Colon (tissue), 2 donors: ENCODE data around the gene NGFR.
"Not testable (repeated sequence)": the region's sequence is repeated elsewhere in the genome, so short reads cannot be mapped to it uniquely, and the experiment has no call there.

Experiments used
- FAIRE-seq: peaks from 2 replicates; lab custom pipeline; 2012; peaks lifted over from hg19 to GRCh38; lab: Jason Lieb, UNC
- donor health status: control.
- donor health status: control.

Gene NGFR

DNA sequence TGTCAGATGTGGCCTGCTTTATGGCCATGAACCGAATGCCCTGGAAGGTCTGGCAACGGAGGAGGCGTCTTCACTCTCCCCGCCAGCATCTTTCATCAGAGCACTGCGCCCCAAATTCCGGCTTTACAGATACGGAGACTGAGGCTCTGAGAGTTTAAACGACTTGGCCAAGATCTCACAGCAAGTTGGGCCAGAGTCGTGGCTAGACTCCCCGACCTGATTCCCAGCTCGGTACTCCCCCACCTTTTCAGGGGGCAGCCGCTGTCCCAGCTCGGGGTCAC, 1.7 kb downstream of the NGFR start:
- FAIRE-seq = no peak

DNA sequence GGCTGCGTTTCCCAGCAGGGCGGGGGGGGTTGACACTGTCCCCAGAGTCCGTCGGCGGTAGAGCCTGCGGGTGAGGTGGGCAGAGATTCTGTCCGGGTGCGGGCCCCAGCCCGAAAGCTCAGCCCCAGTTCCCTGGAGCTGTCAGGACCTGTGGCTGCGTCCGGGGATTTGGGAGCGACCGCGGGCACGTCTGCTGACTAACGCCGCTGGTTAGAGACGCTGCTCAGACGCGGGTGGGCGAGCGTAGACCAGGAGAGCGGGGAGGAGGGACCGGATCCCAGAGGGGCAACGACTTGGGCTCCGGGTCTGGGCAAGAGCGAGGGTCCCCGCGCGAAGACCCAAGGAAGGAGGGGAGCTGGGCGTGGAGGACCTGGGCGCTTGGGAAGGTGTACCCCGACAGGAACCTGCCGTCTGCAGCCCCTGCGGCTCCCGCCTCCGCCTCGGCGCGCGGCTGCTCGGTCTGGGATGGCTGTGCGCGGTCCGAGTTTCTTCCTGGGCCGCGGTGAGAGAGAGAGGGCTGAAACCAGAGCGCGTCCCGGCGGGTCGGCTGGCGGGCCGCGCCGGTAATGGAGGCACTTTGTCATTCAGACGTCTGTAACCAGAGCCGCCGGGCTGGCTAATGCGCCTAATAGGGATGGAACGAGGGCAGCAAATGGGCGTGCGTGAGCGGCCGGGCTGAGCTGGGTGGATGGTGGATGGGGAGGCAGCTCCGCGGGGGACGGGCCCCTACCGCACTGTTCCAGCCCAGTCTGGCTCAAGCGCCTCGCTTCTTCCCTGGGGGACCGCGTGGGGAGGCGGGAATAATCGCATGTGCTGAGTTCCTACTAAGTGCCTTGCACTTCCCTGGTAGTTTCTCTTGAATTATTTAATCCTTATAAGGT, 2.3 kb downstream of the NGFR start:
- no peak for FAIRE-seq

DNA sequence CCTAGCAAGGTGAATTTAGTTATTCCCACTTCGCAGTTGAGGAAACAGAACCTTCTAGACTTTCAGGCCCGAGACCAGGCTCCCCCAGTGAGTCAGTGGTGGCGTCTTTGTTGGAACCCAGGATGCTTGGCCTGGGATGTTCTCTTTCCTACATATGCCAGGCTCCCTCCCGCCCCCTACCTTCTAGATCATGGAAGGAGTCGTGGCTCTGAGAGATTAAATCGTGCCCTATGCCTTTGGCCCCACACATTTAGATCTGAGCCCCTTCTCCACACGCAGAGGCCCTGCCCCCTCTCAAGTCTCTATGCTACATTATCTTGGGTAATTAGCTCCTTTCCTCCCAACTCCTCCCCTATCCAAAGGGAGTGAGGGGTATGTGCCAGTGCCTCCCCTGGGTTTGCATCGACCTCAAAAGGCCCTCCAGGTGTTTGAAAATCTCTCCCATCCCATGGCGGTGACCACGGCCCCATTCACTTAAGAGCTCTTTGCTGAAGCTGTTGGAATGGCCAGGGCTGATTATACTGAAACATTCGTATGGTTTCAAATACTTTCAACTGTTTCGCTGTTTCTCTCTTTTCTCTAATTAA, 3.0 kb downstream of the NGFR start:
- no peak for FAIRE-seq

DNA sequence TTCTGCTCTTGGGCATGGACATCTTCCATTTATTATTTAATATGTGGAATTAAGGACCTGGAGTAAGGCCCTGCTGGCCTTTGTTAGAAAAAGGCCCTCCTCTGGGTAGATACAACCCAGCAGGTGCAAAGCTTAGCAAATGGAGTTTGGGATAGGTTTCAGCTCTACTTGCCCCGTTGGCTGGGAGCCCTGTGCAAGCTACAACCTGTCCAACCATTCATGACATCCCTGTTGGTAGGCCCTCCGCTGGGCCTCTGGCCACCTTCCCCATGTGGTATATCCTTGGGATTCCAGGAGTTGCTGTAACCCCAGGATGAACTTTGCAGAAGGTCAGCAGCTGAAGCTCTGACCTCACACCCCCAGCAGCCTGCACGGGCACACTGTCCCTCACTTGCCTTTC, 6.4 kb downstream of the NGFR start:
- no peak for FAIRE-seq

DNA sequence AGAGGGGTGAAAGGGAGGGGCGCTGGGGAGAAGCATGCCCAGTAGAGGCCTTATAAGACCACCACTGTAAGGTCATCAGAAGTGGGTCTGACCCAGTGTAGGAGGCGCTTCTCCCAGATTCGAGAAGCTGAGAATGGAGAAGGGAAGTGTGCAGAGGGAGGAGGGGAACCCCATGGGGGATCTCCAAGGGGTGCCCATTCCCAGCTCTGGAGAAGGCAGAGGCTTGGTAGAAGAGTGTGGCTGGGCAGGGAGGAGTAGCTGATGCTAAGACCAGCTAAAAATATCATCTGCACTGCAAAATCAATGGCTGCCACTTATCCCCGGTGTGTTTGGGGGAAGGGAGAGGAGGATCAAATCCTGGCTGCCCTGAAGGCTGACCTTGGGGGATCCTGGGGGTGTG, 7.2 kb downstream of the NGFR start:
- FAIRE-seq = no peak

DNA sequence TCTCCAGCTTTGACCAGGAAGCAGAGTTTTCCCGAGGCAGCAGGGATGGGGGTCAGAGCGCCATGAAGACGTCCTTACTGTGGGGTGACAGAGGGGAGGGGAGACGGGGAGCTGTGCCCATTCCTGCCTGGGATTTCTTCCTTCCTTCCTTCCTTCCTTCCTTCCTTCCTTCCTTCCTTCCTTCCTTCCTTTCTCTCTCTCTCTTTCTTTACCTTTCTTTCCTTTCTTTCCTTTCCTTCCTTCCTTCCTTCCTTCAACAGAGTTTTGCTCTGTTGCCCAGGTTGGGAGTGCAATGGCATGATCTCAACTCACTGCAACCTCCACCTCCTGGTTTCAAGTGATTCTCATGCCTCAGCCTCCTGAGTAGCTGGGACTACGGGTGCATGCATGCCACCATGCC, 7.6 kb downstream of the NGFR start:
- FAIRE-seq = not testable (repeated sequence)

DNA sequence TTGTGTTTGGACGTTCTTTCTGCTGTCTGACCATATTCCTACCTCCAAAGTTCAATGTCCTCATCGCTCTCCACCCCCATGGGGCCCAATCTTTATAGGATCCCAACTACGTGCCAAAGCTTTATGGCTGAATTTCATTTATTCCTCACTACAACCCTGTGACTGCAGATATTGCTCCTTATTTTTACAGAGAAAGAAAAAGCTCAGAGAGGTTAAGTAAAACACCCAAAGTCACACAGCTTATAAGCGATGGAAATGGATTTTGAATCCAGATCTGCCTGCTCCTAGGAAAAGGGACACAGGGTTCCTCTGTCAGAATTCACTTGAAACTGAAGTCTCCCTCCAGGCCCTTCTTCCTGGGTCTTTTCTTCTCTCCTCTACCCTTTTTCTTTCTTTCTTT, 9.3 kb downstream of the NGFR start:
- FAIRE-seq = no peak

DNA sequence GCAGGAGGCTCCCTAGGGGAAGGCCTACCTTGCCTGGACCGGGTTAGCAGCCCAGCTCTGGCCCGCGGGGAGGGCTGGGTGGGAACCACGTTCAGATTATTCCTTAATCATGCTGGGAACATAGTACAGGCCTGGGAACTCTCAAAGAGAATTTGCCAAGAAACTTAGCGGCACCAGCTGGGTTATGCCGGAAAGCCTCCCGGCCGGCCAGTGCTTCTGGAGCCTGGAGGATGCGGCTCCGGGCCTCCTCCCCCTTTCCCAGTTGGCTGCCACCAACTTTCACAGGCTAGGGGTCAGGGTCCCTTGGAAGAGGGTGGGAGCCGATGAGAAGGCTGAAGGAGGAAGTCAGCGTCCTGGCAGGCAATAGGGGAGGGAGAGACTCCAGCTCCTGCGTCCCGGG, 10.8 kb downstream of the NGFR start:
- FAIRE-seq = no peak

DNA sequence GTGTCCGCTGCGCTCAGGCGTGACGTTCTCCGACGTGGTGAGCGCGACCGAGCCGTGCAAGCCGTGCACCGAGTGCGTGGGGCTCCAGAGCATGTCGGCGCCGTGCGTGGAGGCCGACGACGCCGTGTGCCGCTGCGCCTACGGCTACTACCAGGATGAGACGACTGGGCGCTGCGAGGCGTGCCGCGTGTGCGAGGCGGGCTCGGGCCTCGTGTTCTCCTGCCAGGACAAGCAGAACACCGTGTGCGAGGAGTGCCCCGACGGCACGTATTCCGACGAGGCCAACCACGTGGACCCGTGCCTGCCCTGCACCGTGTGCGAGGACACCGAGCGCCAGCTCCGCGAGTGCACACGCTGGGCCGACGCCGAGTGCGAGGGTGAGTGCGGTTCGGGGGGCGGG, 11.2 kb downstream of the NGFR start:
- FAIRE-seq = no peak

DNA sequence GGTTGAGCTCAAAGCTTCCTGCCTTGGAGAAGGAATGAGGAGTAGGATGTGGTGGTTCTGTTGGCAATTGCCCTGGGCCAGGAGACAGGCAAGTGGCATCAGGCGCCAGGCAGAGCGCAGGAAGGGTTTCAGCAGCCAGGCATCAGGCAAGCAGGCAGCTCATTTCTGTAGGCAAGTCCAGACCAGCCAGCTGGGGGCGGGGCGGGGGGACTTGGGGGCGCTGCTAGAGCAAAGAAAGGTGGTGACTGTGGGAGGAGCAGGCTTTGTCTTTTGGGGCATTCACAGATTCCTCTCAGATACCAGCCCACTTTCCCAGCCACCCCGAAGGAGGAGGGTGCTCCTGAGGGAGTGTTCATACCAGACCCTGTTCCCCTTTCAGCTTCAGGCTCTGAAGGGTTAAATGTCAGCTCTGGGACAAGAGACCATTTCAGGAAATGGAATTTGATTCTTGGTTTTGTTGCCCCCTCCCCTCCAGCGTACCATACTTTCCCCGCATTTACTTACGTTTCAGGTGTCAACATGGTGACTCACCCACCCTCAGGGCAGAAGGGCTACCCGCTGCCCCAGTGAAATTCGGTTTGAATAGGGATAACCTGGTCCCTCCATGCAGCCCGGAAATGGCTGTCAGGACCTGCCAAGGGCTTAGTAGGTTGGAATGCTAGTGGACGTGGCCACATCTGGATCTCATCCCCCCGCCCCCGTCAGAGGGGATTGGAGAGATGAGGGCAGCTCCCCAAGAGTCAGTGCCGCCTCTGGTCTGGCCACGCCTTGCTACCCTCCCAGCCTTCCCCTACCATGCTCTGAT, 13.2 kb downstream of the NGFR start:
- no peak for FAIRE-seq

DNA sequence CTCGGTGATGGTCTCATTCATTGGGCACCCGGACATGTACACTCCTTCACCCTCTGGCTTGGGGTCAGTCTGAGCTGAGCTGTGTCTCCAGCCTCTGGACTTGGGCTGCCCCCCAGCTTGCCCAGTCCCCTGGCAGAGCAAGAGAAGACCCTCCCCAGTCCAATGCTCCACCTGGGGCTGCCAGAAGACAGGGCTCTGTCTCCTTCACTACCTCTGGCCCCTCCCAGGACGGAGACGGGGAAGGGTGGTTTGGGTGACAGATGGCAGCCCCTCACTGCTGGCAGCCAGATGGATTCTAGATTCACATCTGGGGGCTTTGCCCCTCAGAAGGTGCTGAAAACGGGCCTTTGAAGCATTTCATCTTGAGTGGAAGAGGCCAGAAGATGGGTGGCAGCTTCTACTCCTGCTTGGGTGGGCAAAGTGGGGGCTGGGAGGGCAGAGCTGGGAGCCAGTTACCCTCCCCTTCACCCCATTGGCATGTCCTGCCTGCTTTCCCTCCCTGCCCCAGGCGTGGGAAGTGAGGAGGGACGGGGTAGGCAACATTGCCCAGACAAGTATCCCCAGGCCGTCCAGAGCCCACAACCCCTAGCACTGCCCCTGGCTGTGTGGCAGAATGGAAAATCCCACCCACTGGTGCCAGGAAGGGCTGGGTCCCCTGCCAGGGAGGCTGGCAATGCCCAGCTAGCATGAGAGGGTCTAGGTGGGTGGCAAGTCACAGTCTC, 13.9 kb downstream of the NGFR start:
- no peak for FAIRE-seq

DNA sequence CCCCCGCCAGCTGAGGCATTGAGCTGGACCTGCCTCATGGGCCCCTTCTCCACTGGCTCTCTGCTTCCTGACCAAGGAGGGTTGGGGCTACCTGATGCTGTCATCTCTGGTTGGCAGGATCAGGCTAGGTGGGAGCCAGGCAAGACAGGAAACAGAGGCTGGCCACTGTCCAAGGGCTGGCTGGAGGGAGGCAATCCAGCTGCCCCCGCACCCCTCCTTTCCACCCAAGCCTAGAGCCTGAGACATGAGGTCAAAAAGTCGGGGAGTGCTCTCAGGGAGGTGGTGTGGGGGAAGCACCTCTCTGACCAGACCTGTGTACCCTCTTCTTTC, 14.5 kb downstream of the NGFR start:
- FAIRE-seq = no peak

DNA sequence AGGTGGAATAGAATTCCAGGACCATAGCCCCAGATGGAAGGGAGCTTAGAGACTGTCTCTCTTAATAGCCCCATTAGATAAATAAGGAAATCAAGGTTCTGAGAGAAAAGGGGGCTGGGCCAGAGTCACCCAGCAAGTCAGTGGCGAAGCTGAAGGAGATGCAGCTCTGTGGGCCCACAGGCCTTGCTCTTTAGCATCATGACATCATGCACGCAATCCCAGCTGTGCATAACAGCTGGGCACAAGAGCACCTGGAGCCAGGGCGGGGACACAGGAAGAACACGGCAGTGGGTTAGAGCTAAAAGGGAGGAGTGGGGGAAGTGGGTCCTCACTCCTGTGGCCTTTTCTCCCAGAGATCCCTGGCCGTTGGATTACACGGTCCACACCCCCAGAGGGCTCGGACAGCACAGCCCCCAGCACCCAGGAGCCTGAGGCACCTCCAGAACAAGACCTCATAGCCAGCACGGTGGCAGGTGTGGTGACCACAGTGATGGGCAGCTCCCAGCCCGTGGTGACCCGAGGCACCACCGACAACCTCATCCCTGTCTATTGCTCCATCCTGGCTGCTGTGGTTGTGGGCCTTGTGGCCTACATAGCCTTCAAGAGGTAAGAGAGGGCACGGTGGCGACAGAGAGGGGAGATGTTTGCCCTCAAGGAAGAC, 15.1 kb downstream of the NGFR start:
- no peak for FAIRE-seq

DNA sequence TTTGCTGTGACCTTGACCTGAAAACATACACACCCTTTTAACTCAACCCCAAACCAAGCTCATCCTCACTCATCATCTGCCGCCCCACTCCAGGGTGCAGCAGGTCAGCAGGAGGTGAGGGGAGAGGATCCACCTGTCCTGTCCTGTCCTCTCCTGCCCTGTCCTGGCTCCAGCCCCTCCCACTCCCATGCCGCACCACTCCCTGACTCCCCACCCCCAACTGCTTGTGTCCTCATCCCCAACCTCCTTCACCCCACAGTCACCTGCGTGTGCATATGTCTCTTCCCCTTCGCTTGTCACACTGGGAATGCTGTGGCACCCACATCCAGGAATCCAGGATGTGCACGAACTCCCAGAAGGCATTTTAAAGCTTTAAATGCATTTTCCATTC, 15.6 kb downstream of the NGFR start:
- FAIRE-seq = no peak

DNA sequence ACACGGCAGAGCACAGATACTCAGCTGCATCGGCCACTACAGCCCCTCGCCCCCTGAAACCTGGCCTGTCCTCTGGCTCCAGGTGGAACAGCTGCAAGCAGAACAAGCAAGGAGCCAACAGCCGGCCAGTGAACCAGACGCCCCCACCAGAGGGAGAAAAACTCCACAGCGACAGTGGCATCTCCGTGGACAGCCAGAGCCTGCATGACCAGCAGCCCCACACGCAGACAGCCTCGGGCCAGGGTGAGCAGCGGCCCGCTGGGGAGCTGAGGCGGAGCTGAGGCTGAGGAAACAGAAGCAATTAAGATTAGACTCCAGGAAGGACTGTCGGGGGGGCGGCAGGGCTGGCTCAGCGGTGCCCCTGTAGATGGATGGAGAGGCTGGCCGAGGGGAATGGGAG, 16.7 kb downstream of the NGFR start:
- no peak for FAIRE-seq

DNA sequence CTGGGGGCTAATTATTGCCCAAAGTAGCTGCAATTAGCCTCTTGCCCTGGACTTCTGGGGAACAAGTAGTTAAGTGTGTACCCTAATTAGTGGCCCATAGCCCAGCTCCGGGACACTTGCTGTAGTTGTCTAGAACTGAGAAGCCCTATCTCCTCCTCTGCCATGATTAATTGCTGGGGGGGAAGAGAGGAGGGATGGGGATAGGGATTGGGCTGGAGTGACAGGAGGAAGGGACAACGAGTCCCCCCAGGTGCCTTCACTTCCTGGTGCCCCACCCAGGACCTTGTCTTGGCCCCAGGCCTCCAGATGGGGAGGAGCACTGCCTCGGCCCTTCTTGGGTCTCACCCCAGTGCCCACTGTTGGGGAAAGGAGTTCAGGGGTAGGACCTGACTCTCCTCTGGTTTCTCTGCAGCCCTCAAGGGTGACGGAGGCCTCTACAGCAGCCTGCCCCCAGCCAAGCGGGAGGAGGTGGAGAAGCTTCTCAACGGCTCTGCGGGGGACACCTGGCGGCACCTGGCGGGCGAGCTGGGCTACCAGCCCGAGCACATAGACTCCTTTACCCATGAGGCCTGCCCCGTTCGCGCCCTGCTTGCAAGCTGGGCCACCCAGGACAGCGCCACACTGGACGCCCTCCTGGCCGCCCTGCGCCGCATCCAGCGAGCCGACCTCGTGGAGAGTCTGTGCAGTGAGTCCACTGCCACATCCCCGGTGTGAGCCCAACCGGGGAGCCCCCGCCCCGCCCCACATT, 17.4 kb downstream of the NGFR start:
- no peak for FAIRE-seq

DNA sequence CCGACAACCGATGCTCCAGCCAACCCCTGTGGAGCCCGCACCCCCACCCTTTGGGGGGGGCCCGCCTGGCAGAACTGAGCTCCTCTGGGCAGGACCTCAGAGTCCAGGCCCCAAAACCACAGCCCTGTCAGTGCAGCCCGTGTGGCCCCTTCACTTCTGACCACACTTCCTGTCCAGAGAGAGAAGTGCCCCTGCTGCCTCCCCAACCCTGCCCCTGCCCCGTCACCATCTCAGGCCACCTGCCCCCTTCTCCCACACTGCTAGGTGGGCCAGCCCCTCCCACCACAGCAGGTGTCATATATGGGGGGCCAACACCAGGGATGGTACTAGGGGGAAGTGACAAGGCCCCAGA, 17.9 kb downstream of the NGFR start:
- FAIRE-seq = no peak

DNA sequence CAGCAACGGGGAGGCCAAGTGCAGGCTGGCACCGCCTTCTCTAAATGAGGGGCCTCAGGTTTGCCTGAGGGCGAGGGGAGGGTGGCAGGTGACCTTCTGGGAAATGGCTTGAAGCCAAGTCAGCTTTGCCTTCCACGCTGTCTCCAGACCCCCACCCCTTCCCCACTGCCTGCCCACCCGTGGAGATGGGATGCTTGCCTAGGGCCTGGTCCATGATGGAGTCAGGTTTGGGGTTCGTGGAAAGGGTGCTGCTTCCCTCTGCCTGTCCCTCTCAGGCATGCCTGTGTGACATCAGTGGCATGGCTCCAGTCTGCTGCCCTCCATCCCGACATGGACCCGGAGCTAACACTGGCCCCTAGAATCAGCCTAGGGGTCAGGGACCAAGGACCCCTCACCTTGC, 18.5 kb downstream of the NGFR start:
- FAIRE-seq = no peak

DNA sequence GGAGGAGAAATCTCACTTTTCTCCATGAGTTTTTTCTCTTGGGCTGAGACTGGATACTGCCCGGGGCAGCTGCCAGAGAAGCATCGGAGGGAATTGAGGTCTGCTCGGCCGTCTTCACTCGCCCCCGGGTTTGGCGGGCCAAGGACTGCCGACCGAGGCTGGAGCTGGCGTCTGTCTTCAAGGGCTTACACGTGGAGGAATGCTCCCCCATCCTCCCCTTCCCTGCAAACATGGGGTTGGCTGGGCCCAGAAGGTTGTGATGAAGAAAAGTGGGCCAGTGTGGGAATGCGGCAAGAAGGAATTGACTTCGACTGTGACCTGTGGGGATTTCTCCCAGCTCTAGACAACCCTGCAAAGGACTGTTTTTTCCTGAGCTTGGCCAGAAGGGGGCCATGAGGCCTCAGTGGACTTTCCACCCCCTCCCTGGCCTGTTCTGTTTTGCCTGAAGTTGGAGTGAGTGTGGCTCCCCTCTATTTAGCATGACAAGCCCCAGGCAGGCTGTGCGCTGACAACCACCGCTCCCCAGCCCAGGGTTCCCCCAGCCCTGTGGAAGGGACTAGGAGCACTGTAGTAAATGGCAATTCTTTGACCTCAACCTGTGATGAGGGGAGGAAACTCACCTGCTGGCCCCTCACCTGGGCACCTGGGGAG, 19.1 kb downstream of the NGFR start:
- no peak for FAIRE-seq

DNA sequence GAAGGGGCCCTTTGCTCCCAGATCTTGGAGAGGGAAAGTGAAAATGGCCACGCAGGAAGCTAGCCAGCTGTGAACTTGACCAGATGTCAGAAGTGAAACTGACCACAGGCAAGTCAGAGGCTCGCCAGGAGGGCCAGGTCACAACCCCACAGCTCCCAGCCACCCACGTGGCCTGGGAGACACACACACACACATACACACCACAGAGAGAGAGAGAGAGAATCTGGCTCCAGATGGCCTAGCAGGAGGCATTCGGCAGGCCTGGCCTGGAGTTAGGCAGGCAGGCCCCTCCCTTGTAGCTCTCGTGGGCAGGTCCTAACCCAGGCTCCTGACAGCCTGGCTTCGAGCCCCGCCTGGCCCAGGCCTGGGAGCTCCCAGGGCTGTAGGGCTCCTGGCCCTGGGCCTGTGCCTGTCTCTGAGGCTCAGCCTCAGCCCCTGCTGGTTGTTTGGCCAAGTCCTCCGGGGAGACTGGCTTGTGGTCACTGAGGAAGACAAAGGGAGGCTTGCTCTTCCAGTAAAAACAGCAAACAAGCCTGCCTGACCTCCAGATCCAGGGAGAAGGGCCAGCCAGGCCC, 20.2 kb downstream of the NGFR start:
- no peak for FAIRE-seq

DNA sequence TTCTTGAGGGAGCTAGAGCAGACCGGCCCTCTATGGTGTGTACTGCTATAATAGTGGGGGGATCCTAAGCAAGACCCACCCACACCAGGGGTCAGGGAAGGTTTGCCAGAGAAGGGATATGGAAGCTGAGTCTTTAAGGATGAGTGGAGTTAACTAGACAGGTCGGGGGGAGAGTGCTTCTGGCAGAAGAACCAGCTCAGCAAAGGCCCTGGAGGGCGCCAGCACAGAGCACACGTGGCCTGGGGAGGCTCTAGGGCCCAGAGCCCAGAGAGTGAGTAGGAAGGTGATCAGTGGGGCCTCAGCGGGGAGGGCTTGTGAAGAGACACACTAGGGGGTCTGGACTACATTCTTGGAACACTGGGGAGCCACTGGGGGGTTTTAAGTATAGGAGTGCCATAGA, 21.1 kb downstream of the NGFR start:
- FAIRE-seq = no peak
